H9 (cell line): ENCODE data around the gene CCDC157. TPM values are rescaled to one million over a fixed set of nuclear protein-coding genes. Genes with fewer than 3 reads are reported as not detected.
"Not testable (repeated sequence)": the region's sequence is repeated elsewhere in the genome, so short reads cannot be mapped to it uniquely, and the experiment has no call there.

ENCODE experiments used
- DNase-seq: peaks from one replicate; pipeline ENCODE4 v3.0.0-alpha.2; 2017
- H2AFZ ChIP-seq: one replicate; pipeline ENCODE4 v1.6.1; 2013; ENCODE audit warnings: mild to moderate bottlenecking, low read length, control low read depth, moderate library complexity
- H2AK5ac ChIP-seq: 2 replicates; pipeline ENCODE4 v1.6.1; 2013; ENCODE audit warnings: low read length, control low read depth, mixed read lengths; ENCODE audit not compliant: insufficient read length
- H2BK120ac ChIP-seq: one replicate; pipeline ENCODE4 v1.6.1; 2013; ENCODE audit warnings: low read depth, mild to moderate bottlenecking, low read length, control low read depth, inconsistent platforms; ENCODE audit not compliant: poor library complexity, severe bottlenecking
- H2BK12ac ChIP-seq: 2 replicates; pipeline ENCODE4 v1.6.1; 2013; ENCODE audit warnings: low read length, control low read depth, mixed read lengths, low read depth; ENCODE audit not compliant: insufficient read length
- H2BK15ac ChIP-seq: 2 replicates; pipeline ENCODE4 v1.6.1; 2013; ENCODE audit warnings: low read depth, low read length, control low read depth
- H2BK20ac ChIP-seq: one replicate; pipeline ENCODE4 v1.6.1; 2013; ENCODE audit warnings: low read depth, mild to moderate bottlenecking, low read length, control low read depth, inconsistent platforms; ENCODE audit not compliant: poor library complexity, severe bottlenecking
- H2BK5ac ChIP-seq: 2 replicates; pipeline ENCODE4 v1.6.1; 2013; ENCODE audit warnings: low read length, control low read depth, mixed read lengths; ENCODE audit not compliant: insufficient read length
- H3K14ac ChIP-seq: 2 replicates; pipeline ENCODE4 v1.6.1; 2013; ENCODE audit warnings: low read length, control low read depth; ENCODE audit not compliant: insufficient read depth
- H3K18ac ChIP-seq: 2 replicates; pipeline ENCODE4 v1.6.1; 2013; ENCODE audit warnings: low read depth, mild to moderate bottlenecking, mixed read lengths, low read length, control low read depth; ENCODE audit not compliant: insufficient read length
- H3K23ac ChIP-seq: 2 replicates; pipeline ENCODE4 v1.6.1; 2013; ENCODE audit warnings: low read length, control low read depth, mixed read lengths, low read depth; ENCODE audit not compliant: insufficient read length
- H3K23me2 ChIP-seq: 2 replicates; pipeline ENCODE4 v1.6.1; 2013; ENCODE audit warnings: low read depth, mild to moderate bottlenecking, mixed read lengths, low read length, control low read depth; ENCODE audit not compliant: insufficient read length, poor library complexity, severe bottlenecking
- H3K27ac ChIP-seq: 2 replicates; pipeline ENCODE4 v1.5.1; 2013; ENCODE audit warnings: low read length, control low read depth, mixed read lengths, low read depth; ENCODE audit not compliant: insufficient read length
- H3K27me3 ChIP-seq: 2 replicates; pipeline ENCODE4 v1.6.1; 2013; ENCODE audit warnings: low read length, control low read depth, inconsistent platforms; ENCODE audit not compliant: insufficient read depth
- H3K4ac ChIP-seq: 2 replicates; pipeline ENCODE4 v1.6.1; 2013; ENCODE audit warnings: low read depth, mild to moderate bottlenecking, control low read depth, inconsistent platforms, low read length, moderate library complexity
- H3K4me1 ChIP-seq: 2 replicates; pipeline ENCODE4 v1.6.1; 2013; ENCODE audit warnings: low read length, control low read depth, inconsistent platforms; ENCODE audit not compliant: insufficient read depth
- H3K4me2 ChIP-seq: 2 replicates; pipeline ENCODE4 v1.6.1; 2013; ENCODE audit warnings: low read length, control low read depth, mixed read lengths; ENCODE audit not compliant: insufficient read length, insufficient read depth
- H3K56ac ChIP-seq: 2 replicates; pipeline ENCODE4 v1.6.1; 2013; ENCODE audit warnings: low read depth, mild to moderate bottlenecking, mixed read lengths, low read length, control low read depth; ENCODE audit not compliant: insufficient read length
- H3K79me1 ChIP-seq: 2 replicates; pipeline ENCODE4 v1.6.1; 2013; ENCODE audit warnings: low read depth, mild to moderate bottlenecking, moderate library complexity, low read length, control low read depth, inconsistent platforms; ENCODE audit not compliant: insufficient read depth, poor library complexity, severe bottlenecking
- H3K79me2 ChIP-seq: 2 replicates; pipeline ENCODE4 v1.6.1; 2013; ENCODE audit warnings: low read length, control low read depth, inconsistent platforms; ENCODE audit not compliant: insufficient read depth
- H3K9ac ChIP-seq: 2 replicates; pipeline ENCODE4 v1.6.1; 2013; ENCODE audit warnings: low read length, control low read depth, mixed read lengths; ENCODE audit not compliant: insufficient read length; ENCODE audit errors: extremely low read depth
- H3K9me3 ChIP-seq: one replicate; pipeline ENCODE4 v1.6.1; 2013; ENCODE audit warnings: low read depth, low read length, inconsistent platforms; ENCODE audit not compliant: control insufficient read depth
- H3T11ph ChIP-seq: one replicate; pipeline ENCODE4 v1.6.1; 2013; ENCODE audit warnings: mild to moderate bottlenecking, low read length, control low read depth, inconsistent platforms
- H4K20me1 ChIP-seq: one replicate; pipeline ENCODE4 v1.6.1; 2013; ENCODE audit not compliant: control insufficient read depth, insufficient read length, insufficient read depth
- H4K5ac ChIP-seq: 2 replicates; pipeline ENCODE4 v1.6.1; 2013; ENCODE audit warnings: low read depth, mild to moderate bottlenecking, mixed read lengths, low read length, control low read depth; ENCODE audit not compliant: insufficient read length
- H4K8ac ChIP-seq: replicated peaks from 2 replicates; pipeline ENCODE4 v1.6.1; 2013; ENCODE audit warnings: low read length, control low read depth, mixed read lengths, low read depth; ENCODE audit not compliant: insufficient read length
- H4K91ac ChIP-seq: 2 replicates; pipeline ENCODE4 v1.6.1; 2013; ENCODE audit warnings: low read depth, mild to moderate bottlenecking, moderate library complexity, mixed read lengths, low read length, control low read depth; ENCODE audit not compliant: insufficient read length
- H3K27ac Mint-ChIP-seq, 3 experiments: 2 replicates in 2 of 3; 3 replicates in 1 of 3; pipeline ENCODE4 v1.8.0; 2020 to 2021; ENCODE audit warnings: mixed read lengths in 3 of 3, mild to moderate bottlenecking in 1 of 3, moderate library complexity in 1 of 3
- H3K27me3 Mint-ChIP-seq: 2 replicates; pipeline ENCODE4 v1.8.0; 2021; ENCODE audit warnings: low read depth, mild to moderate bottlenecking, moderate library complexity, mixed read lengths
- H3K36me3 Mint-ChIP-seq, 3 experiments: 2 replicates in 2 of 3; 3 replicates in 1 of 3; pipeline ENCODE4 v1.8.0; 2020 to 2021; ENCODE audit warnings: low read depth in 3 of 3, mixed read lengths in 3 of 3; ENCODE audit not compliant: insufficient read depth in 1 of 3
- H3K4me1 Mint-ChIP-seq, 2 experiments: 2 replicates each; pipeline ENCODE4 v1.8.0; 2020; ENCODE audit warnings: mixed read lengths in 2 of 2
- H3K4me3 Mint-ChIP-seq, 2 experiments: 2 replicates in 1 of 2; 3 replicates in 1 of 2; pipeline ENCODE4 v1.8.0; 2020 to 2021; ENCODE audit warnings: mild to moderate bottlenecking in 2 of 2, mixed read lengths in 2 of 2, moderate library complexity in 1 of 2
- H3K9me3 Mint-ChIP-seq, 2 experiments: 2 replicates in 1 of 2; 3 replicates in 1 of 2; pipeline ENCODE4 v1.8.0; 2020; ENCODE audit warnings: mild to moderate bottlenecking in 2 of 2, mixed read lengths in 2 of 2, moderate library complexity in 1 of 2
- CTCF ChIP-seq: fragments of 200-600 bp; sonication (generic); conservative IDR thresholded peaks from 3 replicates; pipeline ENCODE4 v1.8.0; 2021; ENCODE audit warnings: antibody characterized with exemption, mild to moderate bottlenecking
- WGBS: extraction: QIAGEN DNeasy Blood & Tissue Kit; methylation state at CpG from one replicate; pipeline ENCODE4 v1.1.7; 2013; ENCODE audit warnings: missing lambda C conversion rate, low lambda C conversion rate, mixed read lengths; ENCODE audit not compliant: insufficient read length; ENCODE audit errors: extremely low coverage; 5-methylcytosine and 5-hydroxymethylcytosine counted together
- total RNA-seq: library from RNA; stranded (reverse); gene quantifications from 2 replicates; pipeline ENCODE4 v1.2.1, GENCODE V29; 2021

The CCDC157 gene
- total RNA-seq, 1 experiment from 2014 or later: 4.3 TPM

- H3K9me3 Mint-ChIP-seq: no peaks in the 10 kb centered on the region; a peak in 1 of 5 replicates
- TF ChIP-seq CTCF: no peak
- H2BK20ac ChIP-seq: no peak overlapping the region
- no peaks in the 10 kb centered on the region for H3K9me3 ChIP-seq
- no peak overlapping the region for H2BK120ac ChIP-seq
- H2AFZ ChIP-seq: no peak overlapping the region
- H3K56ac ChIP-seq: no peak overlapping the region
- no peaks in the 10 kb centered on the region for H3K79me1 ChIP-seq
- H3K27me3 Mint-ChIP-seq: peaks cover 26% of the 10 kb centered on the region
- WGBS: no CpG with 5 or more reads among the region's 5 CpGs
- H3K27me3 ChIP-seq: peaks cover 4% of the 10 kb centered on the region; the same call in 1 of the 2 replicates
- peak overlapping the region; percentile 52 to 85 (median 57); a peak in 5 of 7 replicates for H3K27ac Mint-ChIP-seq
- peak overlapping the region; percentile 17 for H3K4me2 ChIP-seq
- H4K20me1 ChIP-seq: no peaks in the 10 kb centered on the region
- no peak overlapping the region for H3K9ac ChIP-seq
- no peak overlapping the region for H3K23ac ChIP-seq
- no peak overlapping the region for H4K5ac ChIP-seq
- peaks cover 6% of the 10 kb centered on the region; the same call in 1 of the 2 replicates for H3K4me1 ChIP-seq
- H3T11ph ChIP-seq: no peak overlapping the region
- H2BK5ac ChIP-seq: no peak overlapping the region
- H3K4ac ChIP-seq: no peak overlapping the region
- H2BK15ac ChIP-seq: no peak overlapping the region
- no peak overlapping the region for H2BK12ac ChIP-seq
- H2AK5ac ChIP-seq: no peak overlapping the region
- peaks cover 0 to 29% (median 14%) of the 10 kb centered on the region in 3 experiments; a peak in 4 of 7 replicates for H3K36me3 Mint-ChIP-seq
- H3K4me3 Mint-ChIP-seq: peak overlapping the region in 1 of 2 experiments; percentile 15; a peak in 1 of 5 replicates
- H4K91ac ChIP-seq: no peak overlapping the region
- no peaks in the 10 kb centered on the region for H3K79me2 ChIP-seq
- DNase-seq: no peak
- no peak overlapping the region for H3K18ac ChIP-seq
- H3K23me2 ChIP-seq: peaks cover 5% of the 10 kb centered on the region
- peaks cover 25 to 27% of the 10 kb centered on the region in 2 experiments for H3K4me1 Mint-ChIP-seq
- no peak overlapping the region; the same call in 1 of the 2 replicates for H3K14ac ChIP-seq
- H3K27ac ChIP-seq: no peak overlapping the region
- no peak overlapping the region for H4K8ac ChIP-seq
These were observed 45.4 kb downstream of the CCDC157 start for GRCh38 chr22:30402028-30402765.

GRCh38 chr22:30402766-30403104, 45.9 kb downstream of the CCDC157 start:
- H3K9me3 Mint-ChIP-seq: not testable (repeated sequence)

More at GRCh38 chr22:30402766-30403104, 45.9 kb downstream of the CCDC157 start:
- H2AFZ ChIP-seq, H3K4ac ChIP-seq, H3K4me1 ChIP-seq, H3K56ac ChIP-seq, H2BK12ac ChIP-seq, H3K27ac ChIP-seq, H3K79me2 ChIP-seq, H3K23ac ChIP-seq, H3K79me1 ChIP-seq, H3K27ac Mint-ChIP-seq, H2BK15ac ChIP-seq, H2AK5ac ChIP-seq, H3K9me3 ChIP-seq, DNase-seq, H3K4me3 Mint-ChIP-seq, H3K9ac ChIP-seq, H3K27me3 ChIP-seq, H3T11ph ChIP-seq, H3K18ac ChIP-seq, H4K91ac ChIP-seq, H2BK20ac ChIP-seq, H2BK5ac ChIP-seq, H4K20me1 ChIP-seq, H4K5ac ChIP-seq, H2BK120ac ChIP-seq, H4K8ac ChIP-seq, H3K23me2 ChIP-seq, H3K14ac ChIP-seq, H3K4me2 ChIP-seq: not testable (repeated sequence)
- H3K27me3 Mint-ChIP-seq: peaks cover 21% of the 10 kb centered on the region
- WGBS: no CpG with 5 or more reads among the region's 5 CpGs
- H3K4me1 Mint-ChIP-seq: peaks cover 22 to 24% of the 10 kb centered on the region in 2 experiments
- H3K36me3 Mint-ChIP-seq: peaks cover 0 to 31% (median 16%) of the 10 kb centered on the region in 3 experiments; a peak in 4 of 7 replicates
